IMR-90 (cell line): ENCODE results near the gene PALM.
"Not testable (repeated sequence)": the region's sequence is repeated elsewhere in the genome, so short reads cannot be mapped to it uniquely, and the experiment has no call there.

ENCODE experiments used
- FOS ChIP-seq: fragments of 150-350 bp; IDR thresholded peaks from 2 replicates; pipeline ENCODE4 v1.6.1; 2016; ENCODE audit warnings: low read depth, low read length
- MAFK ChIP-seq: IDR thresholded peaks from 2 replicates; pipeline ENCODE4 v1.6.1; 2012; ENCODE audit warnings: low read depth, low read length, improper control_type of control experiment
- MAZ ChIP-seq: IDR thresholded peaks from 2 replicates; pipeline ENCODE4 v1.6.1; 2012; ENCODE audit warnings: low read depth, mild to moderate bottlenecking, low read length, improper control_type of control experiment, moderate library complexity, borderline replicate concordance
- MXI1 ChIP-seq: IDR thresholded peaks from 2 replicates; pipeline ENCODE4 v1.6.1; 2012; ENCODE audit warnings: low read depth, mild to moderate bottlenecking, low read length, moderate library complexity, borderline replicate concordance
- POLR2A ChIP-seq: IDR thresholded peaks from 2 replicates; pipeline ENCODE4 v1.6.1; 2012; ENCODE audit warnings: mild to moderate bottlenecking, low read depth, low read length
- RCOR1 ChIP-seq: IDR thresholded peaks from 2 replicates; pipeline ENCODE4 v1.6.1; 2012; ENCODE audit warnings: mild to moderate bottlenecking, low read length, improper control_type of control experiment; ENCODE audit not compliant: insufficient replicate concordance
- RFX5 ChIP-seq: IDR thresholded peaks from 2 replicates; pipeline ENCODE4 v1.8.0; 2012; ENCODE audit warnings: low read depth, mild to moderate bottlenecking, low read length, moderate library complexity
- SMC3 ChIP-seq: fragments of 150-350 bp; IDR thresholded peaks from 2 replicates; pipeline ENCODE4 v1.6.1; 2016; ENCODE audit warnings: low read depth, mild to moderate bottlenecking, antibody characterized with exemption, low read length, moderate library complexity
- TF ChIP-seq, protein P1 (sequence below): conservative IDR thresholded peaks from 2 replicates; pipeline ENCODE4 v1.5.1; 2012; ENCODE audit warnings: mild to moderate bottlenecking, low read depth, low read length, improper control_type of control experiment

DNA sequence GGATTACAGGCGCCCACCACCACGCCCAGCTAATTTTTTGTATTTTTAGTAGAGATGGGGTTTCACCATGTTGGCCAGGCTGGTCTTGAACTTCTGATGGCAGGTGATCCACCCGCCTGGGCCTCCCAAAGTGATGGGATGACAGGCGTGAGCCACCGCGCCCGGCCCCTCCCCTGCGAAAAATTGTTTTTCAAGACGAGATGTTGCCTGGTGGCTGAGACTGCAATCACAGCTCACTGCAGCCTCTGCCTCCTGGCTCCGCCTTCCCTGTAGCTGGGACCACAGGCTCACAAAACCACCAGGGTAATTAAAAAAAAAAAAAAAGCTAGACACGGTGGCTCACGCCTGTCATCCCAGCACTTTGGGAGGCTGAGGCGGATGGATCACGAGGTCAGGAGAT, 8.8 kb upstream of the PALM start:
- TF ChIP-seq POLR2A, RFX5, FOS, RCOR1, MAZ, MAFK, SMC3, MXI1: not testable (repeated sequence)
- TF ChIP-seq, protein P1, sequence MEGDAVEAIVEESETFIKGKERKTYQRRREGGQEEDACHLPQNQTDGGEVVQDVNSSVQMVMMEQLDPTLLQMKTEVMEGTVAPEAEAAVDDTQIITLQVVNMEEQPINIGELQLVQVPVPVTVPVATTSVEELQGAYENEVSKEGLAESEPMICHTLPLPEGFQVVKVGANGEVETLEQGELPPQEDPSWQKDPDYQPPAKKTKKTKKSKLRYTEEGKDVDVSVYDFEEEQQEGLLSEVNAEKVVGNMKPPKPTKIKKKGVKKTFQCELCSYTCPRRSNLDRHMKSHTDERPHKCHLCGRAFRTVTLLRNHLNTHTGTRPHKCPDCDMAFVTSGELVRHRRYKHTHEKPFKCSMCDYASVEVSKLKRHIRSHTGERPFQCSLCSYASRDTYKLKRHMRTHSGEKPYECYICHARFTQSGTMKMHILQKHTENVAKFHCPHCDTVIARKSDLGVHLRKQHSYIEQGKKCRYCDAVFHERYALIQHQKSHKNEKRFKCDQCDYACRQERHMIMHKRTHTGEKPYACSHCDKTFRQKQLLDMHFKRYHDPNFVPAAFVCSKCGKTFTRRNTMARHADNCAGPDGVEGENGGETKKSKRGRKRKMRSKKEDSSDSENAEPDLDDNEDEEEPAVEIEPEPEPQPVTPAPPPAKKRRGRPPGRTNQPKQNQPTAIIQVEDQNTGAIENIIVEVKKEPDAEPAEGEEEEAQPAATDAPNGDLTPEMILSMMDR, result not testable (repeated sequence)
